HepG2 (cell line): ENCODE measurements around the gene TAAR6. TPM values are rescaled to one million over a fixed set of nuclear protein-coding genes. Genes with fewer than 3 reads are reported as not detected.
"Not testable (repeated sequence)": the region's sequence is repeated elsewhere in the genome, so short reads cannot be mapped to it uniquely, and the experiment has no call there.

ENCODE experiments used
- CREM ChIP-seq, 2 experiments: sonication (generic) in 1 of 2; formaldehyde crosslinking in 1 of 2; IDR thresholded peaks; 2 replicates each; pipeline versions ENCODE4 v1.4.0 to v1.6.1; 2016 to 2020; ENCODE audit warnings: antibody characterized with exemption in 1 of 2, mild to moderate bottlenecking in 1 of 2, missing genetic modification reagents in 1 of 2
- FOXJ3 ChIP-seq: sonication (generic); formaldehyde crosslinking; IDR thresholded peaks from 2 replicates; pipeline ENCODE4 v1.4.0; 2020; ENCODE audit warnings: missing genetic modification reagents, mild to moderate bottlenecking, borderline replicate concordance
- HNF4A ChIP-seq: sonication (generic); formaldehyde crosslinking; IDR thresholded peaks from 2 replicates; pipeline ENCODE4 v1.4.0; 2020; ENCODE audit warnings: missing genetic modification reagents
- PAXIP1 ChIP-seq: sonication (generic); formaldehyde crosslinking; conservative IDR thresholded peaks from 2 replicates; pipeline ENCODE4 v1.4.0; 2020; ENCODE audit warnings: mild to moderate bottlenecking, missing genetic modification reagents, moderate library complexity
- PPARG ChIP-seq: conservative IDR thresholded peaks from 2 replicates; pipeline ENCODE4 v1.6.1; 2016; ENCODE audit warnings: missing biosample characterization, missing genetic modification reagents
- RARA ChIP-seq: IDR thresholded peaks from 2 replicates; pipeline ENCODE4 v1.6.1; 2016; ENCODE audit warnings: missing genetic modification reagents, missing compliant biosample characterization
- ZFP90 ChIP-seq: sonication (generic); formaldehyde crosslinking; IDR thresholded peaks from 2 replicates; pipeline ENCODE4 v1.8.0; 2022; ENCODE audit warnings: missing genetic modification reagents, mild to moderate bottlenecking, inconsistent platforms, borderline replicate concordance
- ZMYM4 ChIP-seq: sonication (generic); formaldehyde crosslinking; IDR thresholded peaks from 2 replicates; pipeline ENCODE4 v1.8.1; 2023; ENCODE audit warnings: mild to moderate bottlenecking, missing genetic modification reagents
- polyA plus RNA-seq, 8 experiments: library from polyadenylated mRNA; depleted of rRNA in 3 of 8; stranded (reverse) in 7 of 8; unstranded in 1 of 8; fragments of >200 nt; fragmentation: Illumina TruSeq in 4 of 8; extraction: Trizol in 4 of 8; gene quantifications; 2 replicates each; pipeline versions ENCODE4 v1.2.1 to v1.2.3, GENCODE V29; 2011 to 2016; ENCODE audit warnings: low read depth in 4 of 8, missing spikeins in 1 of 8, mixed read lengths in 1 of 8; ENCODE audit not compliant: insufficient read depth in 1 of 8
- total RNA-seq, 5 experiments: library from RNA; depleted of rRNA; stranded (reverse); fragments of >200 nt; fragmentation: Illumina TruSeq; extraction: Trizol; gene quantifications; 2 replicates each; pipeline ENCODE4 v1.2.3, GENCODE V29; 2016; ENCODE audit warnings: low read depth in 1 of 5
- TF ChIP-seq, protein P1 (sequence below): IDR thresholded peaks from 2 replicates; pipeline ENCODE4 v1.6.1; 2016; ENCODE audit warnings: low read depth
- TF ChIP-seq, protein P2 (sequence below): IDR thresholded peaks from 2 replicates; pipeline ENCODE4 v1.4.0; 2020; ENCODE audit warnings: mild to moderate bottlenecking, missing genetic modification reagents
- TF ChIP-seq, protein P3 (sequence below): sonication (generic); formaldehyde crosslinking; IDR thresholded peaks from 2 replicates; pipeline ENCODE4 v1.5.1; 2020; ENCODE audit warnings: mild to moderate bottlenecking, missing genetic modification reagents, borderline replicate concordance

TAAR6 gene
- total and polyA plus RNA-seq, 2 of the 13 experiments (the other 11 are each of a cell fraction or from before 2014, with no cell fraction given): not detected

DNA sequence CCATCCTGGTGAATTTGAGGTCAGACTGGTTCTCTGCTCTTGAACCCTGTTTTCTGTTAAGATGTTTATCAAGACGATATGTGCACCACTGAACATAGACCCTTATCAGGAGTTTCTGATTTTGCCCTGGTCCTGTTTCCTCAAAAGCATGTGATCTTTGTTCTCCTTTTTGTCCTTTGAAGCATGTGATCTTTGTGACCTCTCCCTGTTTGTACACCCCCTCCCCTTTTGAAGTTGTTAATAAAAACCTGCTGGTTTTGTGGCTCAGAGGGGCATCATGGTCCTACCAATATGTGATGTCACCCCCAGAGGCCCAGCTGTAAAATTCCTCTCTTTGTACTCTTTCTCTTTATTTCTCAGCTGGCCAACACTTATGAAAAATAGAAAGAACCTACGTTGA is 35.6 kb upstream of the TAAR6 start (continued):
- TF ChIP-seq, protein P1, sequence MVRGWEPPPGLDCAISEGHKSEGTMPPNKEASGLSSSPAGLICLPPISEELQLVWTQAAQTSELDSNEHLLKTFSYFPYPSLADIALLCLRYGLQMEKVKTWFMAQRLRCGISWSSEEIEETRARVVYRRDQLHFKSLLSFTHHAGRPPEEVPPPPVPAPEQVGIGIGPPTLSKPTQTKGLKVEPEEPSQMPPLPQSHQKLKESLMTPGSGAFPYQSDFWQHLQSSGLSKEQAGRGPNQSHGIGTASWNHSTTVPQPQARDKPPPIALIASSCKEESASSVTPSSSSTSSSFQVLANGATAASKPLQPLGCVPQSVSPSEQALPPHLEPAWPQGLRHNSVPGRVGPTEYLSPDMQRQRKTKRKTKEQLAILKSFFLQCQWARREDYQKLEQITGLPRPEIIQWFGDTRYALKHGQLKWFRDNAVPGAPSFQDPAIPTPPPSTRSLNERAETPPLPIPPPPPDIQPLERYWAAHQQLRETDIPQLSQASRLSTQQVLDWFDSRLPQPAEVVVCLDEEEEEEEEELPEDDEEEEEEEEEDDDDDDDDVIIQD: peak; percentile 30; the same call in 1 of the 2 replicates
- TF ChIP-seq CREM (IDR thresholded peaks at IDR 0.05) (peak; percentile 58; the same call in 1 of the 2 replicates), HNF4A (CRISPR knock-in tag) (peak; percentile 73), PPARG (peak; percentile 66; the same call in 1 of the 2 replicates), RARA (CRISPR knock-in tag) (peak; percentile 63), ZMYM4 (peak; percentile 60), FOXJ3 (CRISPR knock-in tag) (peak; percentile 54; the same call in 1 of the 2 replicates), ZFP90 (CRISPR knock-in tag) (0 out of 2 replicates have a peak, but pooled peaks have one; percentile 34), PAXIP1 (peak; percentile 84)
- not testable (repeated sequence) for TF ChIP-seq CREM (CRISPR knock-in tag; IDR thresholded peaks at IDR 0.05)
- TF ChIP-seq, protein P2, sequence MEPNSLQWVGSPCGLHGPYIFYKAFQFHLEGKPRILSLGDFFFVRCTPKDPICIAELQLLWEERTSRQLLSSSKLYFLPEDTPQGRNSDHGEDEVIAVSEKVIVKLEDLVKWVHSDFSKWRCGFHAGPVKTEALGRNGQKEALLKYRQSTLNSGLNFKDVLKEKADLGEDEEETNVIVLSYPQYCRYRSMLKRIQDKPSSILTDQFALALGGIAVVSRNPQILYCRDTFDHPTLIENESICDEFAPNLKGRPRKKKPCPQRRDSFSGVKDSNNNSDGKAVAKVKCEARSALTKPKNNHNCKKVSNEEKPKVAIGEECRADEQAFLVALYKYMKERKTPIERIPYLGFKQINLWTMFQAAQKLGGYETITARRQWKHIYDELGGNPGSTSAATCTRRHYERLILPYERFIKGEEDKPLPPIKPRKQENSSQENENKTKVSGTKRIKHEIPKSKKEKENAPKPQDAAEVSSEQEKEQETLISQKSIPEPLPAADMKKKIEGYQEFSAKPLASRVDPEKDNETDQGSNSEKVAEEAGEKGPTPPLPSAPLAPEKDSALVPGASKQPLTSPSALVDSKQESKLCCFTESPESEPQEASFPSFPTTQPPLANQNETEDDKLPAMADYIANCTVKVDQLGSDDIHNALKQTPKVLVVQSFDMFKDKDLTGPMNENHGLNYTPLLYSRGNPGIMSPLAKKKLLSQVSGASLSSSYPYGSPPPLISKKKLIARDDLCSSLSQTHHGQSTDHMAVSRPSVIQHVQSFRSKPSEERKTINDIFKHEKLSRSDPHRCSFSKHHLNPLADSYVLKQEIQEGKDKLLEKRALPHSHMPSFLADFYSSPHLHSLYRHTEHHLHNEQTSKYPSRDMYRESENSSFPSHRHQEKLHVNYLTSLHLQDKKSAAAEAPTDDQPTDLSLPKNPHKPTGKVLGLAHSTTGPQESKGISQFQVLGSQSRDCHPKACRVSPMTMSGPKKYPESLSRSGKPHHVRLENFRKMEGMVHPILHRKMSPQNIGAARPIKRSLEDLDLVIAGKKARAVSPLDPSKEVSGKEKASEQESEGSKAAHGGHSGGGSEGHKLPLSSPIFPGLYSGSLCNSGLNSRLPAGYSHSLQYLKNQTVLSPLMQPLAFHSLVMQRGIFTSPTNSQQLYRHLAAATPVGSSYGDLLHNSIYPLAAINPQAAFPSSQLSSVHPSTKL (CRISPR knock-in tag): peak; percentile 61
- TF ChIP-seq, protein P3, sequence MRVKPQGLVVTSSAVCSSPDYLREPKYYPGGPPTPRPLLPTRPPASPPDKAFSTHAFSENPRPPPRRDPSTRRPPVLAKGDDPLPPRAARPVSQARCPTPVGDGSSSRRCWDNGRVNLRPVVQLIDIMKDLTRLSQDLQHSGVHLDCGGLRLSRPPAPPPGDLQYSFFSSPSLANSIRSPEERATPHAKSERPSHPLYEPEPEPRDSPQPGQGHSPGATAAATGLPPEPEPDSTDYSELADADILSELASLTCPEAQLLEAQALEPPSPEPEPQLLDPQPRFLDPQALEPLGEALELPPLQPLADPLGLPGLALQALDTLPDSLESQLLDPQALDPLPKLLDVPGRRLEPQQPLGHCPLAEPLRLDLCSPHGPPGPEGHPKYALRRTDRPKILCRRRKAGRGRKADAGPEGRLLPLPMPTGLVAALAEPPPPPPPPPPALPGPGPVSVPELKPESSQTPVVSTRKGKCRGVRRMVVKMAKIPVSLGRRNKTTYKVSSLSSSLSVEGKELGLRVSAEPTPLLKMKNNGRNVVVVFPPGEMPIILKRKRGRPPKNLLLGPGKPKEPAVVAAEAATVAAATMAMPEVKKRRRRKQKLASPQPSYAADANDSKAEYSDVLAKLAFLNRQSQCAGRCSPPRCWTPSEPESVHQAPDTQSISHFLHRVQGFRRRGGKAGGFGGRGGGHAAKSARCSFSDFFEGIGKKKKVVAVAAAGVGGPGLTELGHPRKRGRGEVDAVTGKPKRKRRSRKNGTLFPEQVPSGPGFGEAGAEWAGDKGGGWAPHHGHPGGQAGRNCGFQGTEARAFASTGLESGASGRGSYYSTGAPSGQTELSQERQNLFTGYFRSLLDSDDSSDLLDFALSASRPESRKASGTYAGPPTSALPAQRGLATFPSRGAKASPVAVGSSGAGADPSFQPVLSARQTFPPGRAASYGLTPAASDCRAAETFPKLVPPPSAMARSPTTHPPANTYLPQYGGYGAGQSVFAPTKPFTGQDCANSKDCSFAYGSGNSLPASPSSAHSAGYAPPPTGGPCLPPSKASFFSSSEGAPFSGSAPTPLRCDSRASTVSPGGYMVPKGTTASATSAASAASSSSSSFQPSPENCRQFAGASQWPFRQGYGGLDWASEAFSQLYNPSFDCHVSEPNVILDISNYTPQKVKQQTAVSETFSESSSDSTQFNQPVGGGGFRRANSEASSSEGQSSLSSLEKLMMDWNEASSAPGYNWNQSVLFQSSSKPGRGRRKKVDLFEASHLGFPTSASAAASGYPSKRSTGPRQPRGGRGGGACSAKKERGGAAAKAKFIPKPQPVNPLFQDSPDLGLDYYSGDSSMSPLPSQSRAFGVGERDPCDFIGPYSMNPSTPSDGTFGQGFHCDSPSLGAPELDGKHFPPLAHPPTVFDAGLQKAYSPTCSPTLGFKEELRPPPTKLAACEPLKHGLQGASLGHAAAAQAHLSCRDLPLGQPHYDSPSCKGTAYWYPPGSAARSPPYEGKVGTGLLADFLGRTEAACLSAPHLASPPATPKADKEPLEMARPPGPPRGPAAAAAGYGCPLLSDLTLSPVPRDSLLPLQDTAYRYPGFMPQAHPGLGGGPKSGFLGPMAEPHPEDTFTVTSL: peak; percentile 57; the same call in 1 of the 2 replicates
